ENCODE measurements around the gene ELP1.

The ELP1 gene

DNA sequence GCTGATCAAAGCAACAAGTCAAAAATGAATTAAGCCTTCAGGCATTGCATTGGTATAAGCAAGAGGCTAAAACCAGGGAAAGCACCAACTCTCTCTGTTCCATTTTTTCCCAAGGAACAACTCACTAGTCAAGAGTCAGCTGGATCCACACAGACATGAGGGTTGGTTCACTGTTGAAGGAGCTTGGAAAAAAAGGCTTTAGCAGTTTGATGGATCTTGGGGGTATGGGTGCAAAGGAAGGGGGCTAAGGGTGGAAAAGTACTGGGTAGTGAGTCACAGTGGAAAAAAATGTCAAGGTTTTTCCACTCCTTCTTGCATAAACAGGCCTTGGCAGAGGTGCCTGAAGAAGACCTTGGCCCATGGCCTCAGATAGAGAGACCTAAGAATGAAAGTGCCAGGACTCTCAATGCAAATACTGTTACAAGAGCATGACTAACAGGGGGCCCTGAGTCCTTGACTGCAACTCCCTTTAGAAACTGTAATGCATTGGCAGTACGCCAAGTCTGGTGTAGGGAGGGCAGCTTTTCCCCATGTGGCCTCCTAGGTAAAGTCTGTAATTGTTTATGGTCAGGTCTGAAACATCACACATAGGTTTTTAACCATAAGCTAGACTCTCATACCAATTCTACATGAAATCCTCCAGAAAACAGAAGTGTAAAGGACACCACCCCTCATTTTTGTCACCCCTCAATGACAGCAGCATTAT is 48.1 kb downstream of the ELP1 start (continued):
- TF ChIP-seq, protein P1, sequence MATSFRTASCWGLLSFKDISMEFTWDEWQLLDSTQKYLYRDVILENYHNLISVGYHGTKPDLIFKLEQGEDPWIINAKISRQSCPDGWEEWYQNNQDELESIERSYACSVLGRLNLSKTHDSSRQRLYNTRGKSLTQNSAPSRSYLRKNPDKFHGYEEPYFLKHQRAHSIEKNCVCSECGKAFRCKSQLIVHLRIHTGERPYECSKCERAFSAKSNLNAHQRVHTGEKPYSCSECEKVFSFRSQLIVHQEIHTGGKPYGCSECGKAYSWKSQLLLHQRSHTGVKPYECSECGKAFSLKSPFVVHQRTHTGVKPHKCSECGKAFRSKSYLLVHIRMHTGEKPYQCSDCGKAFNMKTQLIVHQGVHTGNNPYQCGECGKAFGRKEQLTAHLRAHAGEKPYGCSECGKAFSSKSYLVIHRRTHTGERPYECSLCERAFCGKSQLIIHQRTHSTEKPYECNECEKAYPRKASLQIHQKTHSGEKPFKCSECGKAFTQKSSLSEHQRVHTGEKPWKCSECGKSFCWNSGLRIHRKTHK (tag by site-specific recombination; IDR thresholded peaks at IDR 0.05): no peak
- TF ChIP-seq ZNF776 (tag by site-specific recombination; IDR thresholded peaks at IDR 0.05; ENCODE audit: borderline replicate concordance) (no peak), ZNF10 (tag by site-specific recombination; IDR thresholded peaks at IDR 0.05) (no peak), ZNF140 (tag by site-specific recombination; IDR thresholded peaks at IDR 0.05) (no peak), ZNF169 (tag by site-specific recombination; IDR thresholded peaks at IDR 0.05) (no peak), GLIS2 (tag by site-specific recombination; IDR thresholded peaks at IDR 0.05) (no peak), ZNF184 (tag by site-specific recombination; IDR thresholded peaks at IDR 0.05) (peak; percentile 60; the same call in 1 of the 2 replicates), ZNF324 (tag by site-specific recombination; IDR thresholded peaks at IDR 0.05) (no peak), KLF16 (tag by site-specific recombination; IDR thresholded peaks at IDR 0.05) (no peak), ZNF292 (tag by site-specific recombination; IDR thresholded peaks at IDR 0.05; ENCODE audit: borderline replicate concordance, low read depth) (no peak), ZFP37 (tag by site-specific recombination; IDR thresholded peaks at IDR 0.05) (no peak), PRDM1 (tag by site-specific recombination; IDR thresholded peaks at IDR 0.05) (0 out of 2 replicates have a peak, but pooled peaks have one; percentile 4), WT1 (tag by site-specific recombination; IDR thresholded peaks at IDR 0.05) (peak; percentile 83), ZBTB7A (tag by site-specific recombination; IDR thresholded peaks at IDR 0.05; ENCODE audit: low read depth) (no peak), ZNF366 (tag by site-specific recombination; conservative IDR thresholded peaks at IDR 0.05) (peak; percentile 69), ZNF23 (tag by site-specific recombination; IDR thresholded peaks at IDR 0.05; ENCODE audit: borderline replicate concordance) (no peak), ZNF660 (tag by site-specific recombination; IDR thresholded peaks at IDR 0.05) (peak; percentile 96), ZNF404 (tag by site-specific recombination; IDR thresholded peaks at IDR 0.05) (no peak), SCRT2 (tag by site-specific recombination; IDR thresholded peaks at IDR 0.05) (peak; percentile 61; the same call in 1 of the 2 replicates)
- TF ChIP-seq, protein P2, sequence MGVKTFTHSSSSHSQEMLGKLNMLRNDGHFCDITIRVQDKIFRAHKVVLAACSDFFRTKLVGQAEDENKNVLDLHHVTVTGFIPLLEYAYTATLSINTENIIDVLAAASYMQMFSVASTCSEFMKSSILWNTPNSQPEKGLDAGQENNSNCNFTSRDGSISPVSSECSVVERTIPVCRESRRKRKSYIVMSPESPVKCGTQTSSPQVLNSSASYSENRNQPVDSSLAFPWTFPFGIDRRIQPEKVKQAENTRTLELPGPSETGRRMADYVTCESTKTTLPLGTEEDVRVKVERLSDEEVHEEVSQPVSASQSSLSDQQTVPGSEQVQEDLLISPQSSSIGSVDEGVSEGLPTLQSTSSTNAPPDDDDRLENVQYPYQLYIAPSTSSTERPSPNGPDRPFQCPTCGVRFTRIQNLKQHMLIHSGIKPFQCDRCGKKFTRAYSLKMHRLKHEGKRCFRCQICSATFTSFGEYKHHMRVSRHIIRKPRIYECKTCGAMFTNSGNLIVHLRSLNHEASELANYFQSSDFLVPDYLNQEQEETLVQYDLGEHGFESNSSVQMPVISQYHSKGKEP (tag by site-specific recombination; IDR thresholded peaks at IDR 0.05): 0 out of 2 replicates have a peak, but pooled peaks have one; percentile 46
- TF ChIP-seq, protein P3, sequence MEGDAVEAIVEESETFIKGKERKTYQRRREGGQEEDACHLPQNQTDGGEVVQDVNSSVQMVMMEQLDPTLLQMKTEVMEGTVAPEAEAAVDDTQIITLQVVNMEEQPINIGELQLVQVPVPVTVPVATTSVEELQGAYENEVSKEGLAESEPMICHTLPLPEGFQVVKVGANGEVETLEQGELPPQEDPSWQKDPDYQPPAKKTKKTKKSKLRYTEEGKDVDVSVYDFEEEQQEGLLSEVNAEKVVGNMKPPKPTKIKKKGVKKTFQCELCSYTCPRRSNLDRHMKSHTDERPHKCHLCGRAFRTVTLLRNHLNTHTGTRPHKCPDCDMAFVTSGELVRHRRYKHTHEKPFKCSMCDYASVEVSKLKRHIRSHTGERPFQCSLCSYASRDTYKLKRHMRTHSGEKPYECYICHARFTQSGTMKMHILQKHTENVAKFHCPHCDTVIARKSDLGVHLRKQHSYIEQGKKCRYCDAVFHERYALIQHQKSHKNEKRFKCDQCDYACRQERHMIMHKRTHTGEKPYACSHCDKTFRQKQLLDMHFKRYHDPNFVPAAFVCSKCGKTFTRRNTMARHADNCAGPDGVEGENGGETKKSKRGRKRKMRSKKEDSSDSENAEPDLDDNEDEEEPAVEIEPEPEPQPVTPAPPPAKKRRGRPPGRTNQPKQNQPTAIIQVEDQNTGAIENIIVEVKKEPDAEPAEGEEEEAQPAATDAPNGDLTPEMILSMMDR (tag by site-specific recombination; IDR thresholded peaks at IDR 0.05): no peak
- TF ChIP-seq, protein P4, sequence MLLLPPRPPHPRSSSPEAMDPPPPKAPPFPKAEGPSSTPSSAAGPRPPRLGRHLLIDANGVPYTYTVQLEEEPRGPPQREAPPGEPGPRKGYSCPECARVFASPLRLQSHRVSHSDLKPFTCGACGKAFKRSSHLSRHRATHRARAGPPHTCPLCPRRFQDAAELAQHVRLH (tag by site-specific recombination; IDR thresholded peaks at IDR 0.05): no peak

DNA sequence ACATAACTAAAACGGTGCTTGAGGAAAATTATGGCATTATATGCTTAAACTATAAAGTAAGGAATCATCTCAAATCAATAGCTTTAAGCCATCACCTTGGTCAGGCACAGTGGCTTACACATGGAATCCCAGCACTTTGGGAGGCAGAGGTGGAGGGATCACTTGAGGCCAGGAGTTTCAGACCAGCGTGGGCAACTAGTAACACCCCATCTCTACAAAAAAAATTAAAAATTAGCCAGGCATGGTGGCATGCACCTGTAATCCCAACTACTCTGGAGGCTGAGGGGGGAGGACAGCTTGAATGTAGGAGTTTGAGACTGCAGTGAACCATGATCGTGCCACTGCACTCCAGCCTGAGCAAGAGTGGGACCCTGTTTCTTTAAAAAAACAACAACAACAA is 49.2 kb downstream of the ELP1 start:
- H3K9me3 ChIP-seq (ENCODE audit: control insufficient read depth, insufficient read depth, low read depth, low read length): no peaks in the 10 kb centered on the region
- no peak overlapping the region for H3K4me3 ChIP-seq (ENCODE audit: low read depth, low read length)
- CTCF ChIA-PET: no interaction called here
- H3K4me1 ChIP-seq (ENCODE audit: control insufficient read depth, insufficient read depth, low read length): 0 out of 2 replicates have a peak, but pooled peaks cover 2% of the 10 kb centered on the region
- peaks cover 12 to 56% of the 10 kb centered on the region in 2 experiments for H3K36me3 ChIP-seq (ENCODE audit: control insufficient read depth in 2 of 2, insufficient read depth in 1 of 2, low read length in 2 of 2)
- H3K27ac ChIP-seq (ENCODE audit: extremely low read depth, low read depth, low read length): no peak overlapping the region
- POLR2A ChIA-PET: no interaction called here
- TF ChIP-seq, protein P1 (tag by site-specific recombination; IDR thresholded peaks at IDR 0.05): no peak
- no peak for TF ChIP-seq ZBTB17 (tag by site-specific recombination; IDR thresholded peaks at IDR 0.05)
- no peak for TF ChIP-seq KLF1 (tag by site-specific recombination; IDR thresholded peaks at IDR 0.05)
- no peak for TF ChIP-seq MEIS1 (CRISPR knock-in tag; IDR thresholded peaks at IDR 0.05; ENCODE audit: borderline replicate concordance)
- no peak for TF ChIP-seq ZNF138 (tag by site-specific recombination; IDR thresholded peaks at IDR 0.05; ENCODE audit: borderline replicate concordance)
- no peak for TF ChIP-seq ZNF76 (tag by site-specific recombination; IDR thresholded peaks at IDR 0.05; ENCODE audit: borderline replicate concordance, low read depth)
- TF ChIP-seq HOXC10 (CRISPR knock-in tag; IDR thresholded peaks at IDR 0.05): no peak
- TF ChIP-seq, protein P5, sequence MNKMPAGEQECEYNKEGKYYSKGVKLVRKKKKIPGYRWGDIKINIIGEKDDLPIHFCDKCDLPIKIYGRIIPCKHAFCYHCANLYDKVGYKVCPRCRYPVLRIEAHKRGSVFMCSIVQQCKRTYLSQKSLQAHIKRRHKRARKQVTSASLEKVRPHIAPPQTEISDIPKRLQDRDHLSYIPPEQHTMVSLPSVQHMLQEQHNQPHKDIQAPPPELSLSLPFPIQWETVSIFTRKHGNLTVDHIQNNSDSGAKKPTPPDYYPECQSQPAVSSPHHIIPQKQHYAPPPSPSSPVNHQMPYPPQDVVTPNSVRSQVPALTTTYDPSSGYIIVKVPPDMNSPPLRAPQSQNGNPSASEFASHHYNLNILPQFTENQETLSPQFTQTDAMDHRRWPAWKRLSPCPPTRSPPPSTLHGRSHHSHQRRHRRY (tag by site-specific recombination; IDR thresholded peaks at IDR 0.05): no peak
- TF ChIP-seq ZNF416 (tag by site-specific recombination; IDR thresholded peaks at IDR 0.05): no peak
- TF ChIP-seq ZNF10 (tag by site-specific recombination; IDR thresholded peaks at IDR 0.05): no peak
- no peak for TF ChIP-seq ZNF544 (tag by site-specific recombination; IDR thresholded peaks at IDR 0.05)

All from HEK293 (cell line).